ENCODE data around the gene DBT.
"Not testable (repeated sequence)": the region's sequence is repeated elsewhere in the genome, so short reads cannot be mapped to it uniquely, and the experiment has no call there.

DNA sequence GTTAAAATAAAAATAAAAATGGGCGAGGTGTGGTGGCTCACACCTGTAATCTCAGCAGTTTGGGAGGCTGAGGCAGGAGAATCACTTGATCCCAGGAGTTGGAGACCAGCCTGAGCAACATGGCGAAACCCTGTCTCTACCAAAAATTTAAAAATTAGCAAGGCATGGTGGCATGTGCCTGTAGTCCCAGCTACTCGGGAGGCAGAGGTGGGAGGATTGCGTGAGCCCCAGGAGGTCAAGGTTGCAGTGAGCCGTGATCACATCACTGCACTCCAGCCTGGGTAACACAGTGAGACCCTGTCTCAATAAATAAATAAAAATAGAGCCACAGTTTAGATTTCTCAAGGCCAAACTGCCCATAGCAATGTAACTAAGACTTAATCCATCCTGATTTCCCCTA, 6.6 kb upstream of the DBT start:
- not testable (repeated sequence) for TF ChIP-seq TAF1 (IDR thresholded peaks at IDR 0.05; ENCODE audit: borderline replicate concordance, low read depth, low read length); POLR2A (IDR thresholded peaks at IDR 0.05; ENCODE audit: low read depth, low read length)
